Effector memory CD4-positive, alpha-beta T cell (primary cell): ENCODE results near the gene HTR4.

Source experiments
- DNase-seq, 3 donors: peaks; one replicate each; pipeline ENCODE4 v3.0.0-alpha.2; 2020
- H3K27ac ChIP-seq: 2 replicates; pipeline ENCODE4 v1.7.0; 2013; ENCODE audit warnings: mild to moderate bottlenecking, low read length, moderate library complexity; ENCODE audit not compliant: insufficient read depth, poor library complexity, severe bottlenecking
- H3K27me3 ChIP-seq: replicated peaks from 2 replicates; pipeline ENCODE4 v1.7.0; 2013; ENCODE audit warnings: mild to moderate bottlenecking, low read length; ENCODE audit not compliant: insufficient read depth, control insufficient read depth, poor library complexity, severe bottlenecking
- H3K36me3 ChIP-seq: 2 replicates; pipeline ENCODE4 v1.7.0; 2013; ENCODE audit warnings: mild to moderate bottlenecking, low read length, moderate library complexity; ENCODE audit not compliant: control insufficient read depth, insufficient read depth
- H3K4me1 ChIP-seq: 2 replicates; pipeline ENCODE4 v1.7.0; 2013; ENCODE audit warnings: low read length, mild to moderate bottlenecking; ENCODE audit not compliant: control insufficient read depth, insufficient read depth, poor library complexity, severe bottlenecking
- H3K4me3 ChIP-seq: 2 replicates; pipeline ENCODE4 v1.7.0; 2013; ENCODE audit warnings: low read length, low read depth, mild to moderate bottlenecking; ENCODE audit not compliant: insufficient read depth, poor library complexity, severe bottlenecking
- H3K9me3 ChIP-seq: 2 replicates; pipeline ENCODE4 v1.7.0; 2013; ENCODE audit warnings: mild to moderate bottlenecking, low read length, moderate library complexity; ENCODE audit not compliant: control insufficient read depth

Gene HTR4

GRCh38 chr5:148620091-148620490 is 34.2 kb downstream of the HTR4 start:
- H3K9me3 ChIP-seq = no peaks in the 10 kb centered on the region

DNA sequence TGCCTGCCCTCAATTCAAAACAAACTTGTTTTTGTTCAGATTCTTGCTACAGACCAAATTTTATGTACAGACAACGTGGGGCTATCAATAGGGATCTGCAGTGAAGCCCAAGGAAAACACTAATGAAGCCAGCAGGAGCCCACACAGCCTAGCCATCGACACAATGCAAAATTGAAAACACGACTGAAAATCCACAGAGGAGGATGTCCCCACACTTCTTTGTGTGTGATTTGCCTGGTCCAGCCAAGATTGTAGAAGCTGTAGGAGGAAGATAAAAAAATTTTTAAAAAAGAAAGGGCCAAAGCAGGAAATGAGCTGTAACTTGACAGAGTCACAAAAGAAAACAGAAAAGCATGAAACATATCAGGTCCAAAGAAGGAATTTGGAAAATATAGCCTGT is 34.8 kb downstream of the HTR4 start:
- H3K4me3 ChIP-seq = no peak overlapping the region
- no peaks in the 10 kb centered on the region for H3K4me1 ChIP-seq
- no peaks in the 10 kb centered on the region for H3K27me3 ChIP-seq
- H3K9me3 ChIP-seq = no peaks in the 10 kb centered on the region
- DNase-seq = no peak
- H3K27ac ChIP-seq = no peak overlapping the region
- H3K36me3 ChIP-seq = no peaks in the 10 kb centered on the region

More at GRCh38 chr5:148620091-148620490, 34.2 kb downstream of the HTR4 start:
- no peaks in the 10 kb centered on the region for H3K4me1 ChIP-seq
- H3K27ac ChIP-seq = no peak overlapping the region
- no peak overlapping the region for H3K4me3 ChIP-seq
- no peak for DNase-seq
- no peaks in the 10 kb centered on the region for H3K27me3 ChIP-seq
- no peaks in the 10 kb centered on the region for H3K36me3 ChIP-seq

DNA sequence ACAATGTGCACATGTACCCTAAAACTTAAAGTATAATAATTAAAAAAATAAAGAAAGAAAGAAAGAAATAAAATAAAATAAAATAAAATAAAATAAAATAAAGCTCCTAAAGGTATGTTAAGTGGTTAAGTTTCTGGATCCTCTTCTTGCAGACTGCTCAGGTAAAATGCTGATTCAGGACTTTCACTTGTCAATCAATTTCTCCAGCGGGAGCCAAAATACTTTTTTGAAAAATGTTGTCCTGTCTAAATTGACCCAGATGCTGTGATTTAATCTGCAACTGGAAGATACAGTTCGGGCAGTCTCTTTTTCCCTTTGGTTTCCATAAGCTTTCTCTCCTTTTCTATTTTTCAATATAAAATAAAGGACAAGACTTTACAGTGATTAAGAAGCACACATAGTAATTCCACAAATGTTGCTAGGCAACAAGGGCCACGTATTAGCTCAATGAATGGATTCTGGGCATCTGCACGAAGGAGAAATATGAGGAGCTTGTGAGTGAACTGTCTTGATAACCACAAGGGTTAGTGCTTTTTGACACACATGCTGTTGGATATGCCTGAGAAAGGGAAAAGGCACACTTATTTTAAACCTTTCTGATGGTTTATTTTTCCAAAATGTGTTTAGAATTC is 38.6 kb downstream of the HTR4 start:
- H3K4me3 ChIP-seq = no peak overlapping the region
- no peaks in the 10 kb centered on the region for H3K9me3 ChIP-seq
- no peak for DNase-seq
- H3K27me3 ChIP-seq = no peaks in the 10 kb centered on the region
- H3K4me1 ChIP-seq = no peaks in the 10 kb centered on the region
- no peaks in the 10 kb centered on the region for H3K36me3 ChIP-seq
- H3K27ac ChIP-seq = no peak overlapping the region

DNA sequence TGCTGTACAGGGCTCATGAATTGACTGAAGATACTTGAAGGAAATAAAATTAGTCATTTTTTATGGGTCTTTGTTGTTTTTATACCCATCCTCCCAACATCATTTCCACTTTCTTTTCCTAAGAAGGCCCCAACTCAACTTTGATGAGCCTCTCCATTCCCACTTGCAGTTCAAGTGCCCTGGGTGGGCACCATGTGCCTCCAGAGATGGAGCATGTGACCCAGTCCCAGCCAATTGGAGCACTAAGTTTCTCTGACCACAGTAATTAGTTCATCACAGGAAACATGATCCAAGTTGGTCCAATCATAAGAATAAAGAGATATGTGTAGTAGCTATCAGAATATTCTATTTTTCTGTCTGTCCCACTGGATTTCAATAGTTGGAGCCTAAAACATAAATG is 46.9 kb downstream of the HTR4 start:
- H3K36me3 ChIP-seq = no peaks in the 10 kb centered on the region

DNA sequence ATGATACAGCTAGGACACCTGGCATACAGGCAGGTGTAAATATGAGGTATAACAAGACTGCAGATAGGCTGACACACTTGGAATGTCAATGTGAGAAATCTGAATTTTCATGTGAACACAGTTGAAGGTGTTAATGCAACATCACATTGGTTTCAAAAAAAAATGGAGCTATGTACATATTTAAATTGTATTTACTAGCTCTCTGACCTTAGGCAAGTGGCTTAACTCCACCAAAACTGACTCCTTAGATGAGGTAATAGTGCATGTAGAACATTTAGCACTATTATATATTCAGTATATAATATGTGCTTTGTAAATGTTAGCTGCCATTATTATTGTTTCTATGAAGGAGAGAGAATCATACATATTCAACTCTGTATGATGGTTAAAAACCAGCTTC is 48.0 kb downstream of the HTR4 start:
- no peak for DNase-seq
- Histone ChIP-seq H3K27ac (no peak overlapping the region), H3K27me3 (no peaks in the 10 kb centered on the region), H3K36me3 (no peaks in the 10 kb centered on the region), H3K9me3 (no peaks in the 10 kb centered on the region), H3K4me3 (no peak overlapping the region), H3K4me1 (no peaks in the 10 kb centered on the region)

More for the DNA sequence above, 46.9 kb downstream of the HTR4 start:
- H3K27ac ChIP-seq = no peak overlapping the region
- H3K27me3 ChIP-seq = no peaks in the 10 kb centered on the region
- no peak overlapping the region for H3K4me3 ChIP-seq
- H3K9me3 ChIP-seq = no peaks in the 10 kb centered on the region
- no peak for DNase-seq
- no peaks in the 10 kb centered on the region for H3K4me1 ChIP-seq

GRCh38 chr5:148599187-148599586 is 55.1 kb downstream of the HTR4 start:
- H3K4me1 ChIP-seq = no peaks in the 10 kb centered on the region
- no peak overlapping the region for H3K27ac ChIP-seq
- no peaks in the 10 kb centered on the region for H3K9me3 ChIP-seq
- DNase-seq = no peak
- H3K27me3 ChIP-seq = no peaks in the 10 kb centered on the region
- H3K4me3 ChIP-seq = no peak overlapping the region
- no peaks in the 10 kb centered on the region for H3K36me3 ChIP-seq

DNA sequence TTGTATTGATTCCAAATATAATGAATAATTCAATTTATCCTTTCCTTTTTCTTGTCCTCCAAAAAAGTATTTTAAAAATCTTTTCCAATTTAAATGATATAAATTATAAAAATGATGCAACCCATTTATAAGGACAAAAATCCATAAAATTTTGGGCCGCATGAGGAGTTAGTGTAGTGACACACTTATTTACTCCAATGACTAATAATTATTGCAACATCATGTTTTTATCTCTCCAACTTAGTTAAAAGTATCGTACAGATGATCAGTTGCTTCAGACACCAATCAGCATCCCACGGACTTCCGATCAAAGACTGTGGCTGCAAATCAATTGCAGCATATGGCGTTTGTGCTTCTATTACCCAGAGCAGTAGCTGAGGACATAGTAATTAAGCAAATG is 58.6 kb downstream of the HTR4 start:
- H3K27ac ChIP-seq = no peak overlapping the region
- DNase-seq = no peak
- H3K4me3 ChIP-seq = no peak overlapping the region
- H3K27me3 ChIP-seq = no peaks in the 10 kb centered on the region
- no peaks in the 10 kb centered on the region for H3K4me1 ChIP-seq
- no peaks in the 10 kb centered on the region for H3K9me3 ChIP-seq
- H3K36me3 ChIP-seq = no peaks in the 10 kb centered on the region

DNA sequence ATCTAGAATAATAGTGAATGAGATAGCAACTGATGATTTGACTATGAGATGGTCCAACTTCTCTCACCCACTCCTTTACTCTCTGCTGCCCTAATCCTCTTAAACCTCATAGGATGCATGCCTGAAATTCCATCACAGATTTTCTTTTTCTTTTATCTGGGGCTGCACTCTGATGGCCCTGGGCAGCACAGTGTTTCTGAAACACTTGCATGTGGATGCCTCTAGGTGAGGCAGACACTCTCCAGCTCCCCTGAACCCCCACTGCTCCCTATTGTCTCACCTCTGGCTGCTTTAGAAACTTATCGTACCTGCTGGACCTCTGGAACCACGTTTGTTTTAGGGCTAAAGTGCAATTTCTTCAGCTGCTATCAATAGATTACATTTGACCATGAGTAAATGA is 67.5 kb downstream of the HTR4 start:
- no peaks in the 10 kb centered on the region for H3K9me3 ChIP-seq
- no peak for DNase-seq
- H3K4me1 ChIP-seq = no peaks in the 10 kb centered on the region
- no peaks in the 10 kb centered on the region for H3K36me3 ChIP-seq
- no peak overlapping the region for H3K27ac ChIP-seq
- H3K4me3 ChIP-seq = no peak overlapping the region
- H3K27me3 ChIP-seq = no peaks in the 10 kb centered on the region

DNA sequence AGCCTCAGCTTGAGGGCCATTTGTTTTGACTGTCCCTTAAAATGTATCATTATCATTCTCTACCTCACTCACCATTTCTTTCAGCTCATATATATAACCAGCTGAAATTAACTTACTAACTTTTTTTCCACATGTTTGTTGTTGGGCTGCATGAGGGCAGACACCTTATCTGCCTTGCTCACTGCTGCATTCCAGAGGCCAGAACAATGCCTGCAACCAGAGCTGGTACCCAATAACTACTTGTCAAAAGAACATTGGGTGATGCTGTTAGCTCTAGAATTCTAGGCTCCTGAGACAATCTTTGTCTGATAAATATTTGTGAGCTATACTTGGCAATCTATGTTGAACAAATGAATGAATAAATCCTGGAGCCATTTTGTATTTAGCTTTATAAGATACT is 68.3 kb downstream of the HTR4 start:
- Histone ChIP-seq H3K4me3 (no peak overlapping the region), H3K4me1 (no peaks in the 10 kb centered on the region), H3K9me3 (no peaks in the 10 kb centered on the region), H3K36me3 (no peaks in the 10 kb centered on the region), H3K27me3 (no peaks in the 10 kb centered on the region), H3K27ac (no peak overlapping the region)
- no peak for DNase-seq

DNA sequence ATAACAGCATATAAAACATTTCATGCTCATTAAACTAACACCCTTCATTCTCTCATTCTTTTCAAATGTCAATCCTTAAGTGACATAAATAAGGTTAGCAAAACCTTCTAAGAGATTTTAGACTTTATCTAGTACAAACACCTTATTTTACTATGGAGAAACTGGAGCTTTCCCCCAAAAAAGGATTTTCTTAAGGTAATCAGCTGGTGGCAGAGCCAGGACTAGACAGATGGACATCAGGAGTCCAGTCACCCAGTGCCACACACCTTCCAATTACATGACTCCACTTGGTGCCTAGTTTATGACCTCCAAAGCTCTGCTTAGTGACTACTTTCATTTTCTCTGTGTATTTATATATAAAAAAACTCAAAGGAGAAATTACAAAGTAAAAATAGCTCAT is 70.2 kb downstream of the HTR4 start:
- no peaks in the 10 kb centered on the region for H3K9me3 ChIP-seq

More for the DNA sequence above, 70.2 kb downstream of the HTR4 start:
- H3K4me3 ChIP-seq = no peak overlapping the region
- H3K36me3 ChIP-seq = no peaks in the 10 kb centered on the region
- DNase-seq = no peak
- no peaks in the 10 kb centered on the region for H3K27me3 ChIP-seq
- H3K27ac ChIP-seq = no peak overlapping the region
- no peaks in the 10 kb centered on the region for H3K4me1 ChIP-seq
